Endometrial microvascular endothelial cells (primary cell): ENCODE measurements around the gene FOXK1. TPM values are rescaled to one million over a fixed set of nuclear protein-coding genes. Genes with fewer than 3 reads are reported as not detected.

Experiments used
- in situ Hi-C: cut with HindIII; loops from 2 replicates; pipeline ENCODE4 v1.10.0; 2017; ENCODE audit warnings: low sequenced_read_pairs, low pct_unique_long_range_greater_than_20kb; ENCODE audit errors: inconsistent ontology term
- total RNA-seq: library from RNA; depleted of rRNA; stranded (reverse); fragments of >200 nt; gene quantifications from one replicate; pipeline ENCODE4 v1.2.3, GENCODE V29; 2015; ENCODE audit errors: inconsistent ontology term

The FOXK1 gene
- total RNA-seq, 1 donor from 2014 or later, result 34.0 TPM

DNA sequence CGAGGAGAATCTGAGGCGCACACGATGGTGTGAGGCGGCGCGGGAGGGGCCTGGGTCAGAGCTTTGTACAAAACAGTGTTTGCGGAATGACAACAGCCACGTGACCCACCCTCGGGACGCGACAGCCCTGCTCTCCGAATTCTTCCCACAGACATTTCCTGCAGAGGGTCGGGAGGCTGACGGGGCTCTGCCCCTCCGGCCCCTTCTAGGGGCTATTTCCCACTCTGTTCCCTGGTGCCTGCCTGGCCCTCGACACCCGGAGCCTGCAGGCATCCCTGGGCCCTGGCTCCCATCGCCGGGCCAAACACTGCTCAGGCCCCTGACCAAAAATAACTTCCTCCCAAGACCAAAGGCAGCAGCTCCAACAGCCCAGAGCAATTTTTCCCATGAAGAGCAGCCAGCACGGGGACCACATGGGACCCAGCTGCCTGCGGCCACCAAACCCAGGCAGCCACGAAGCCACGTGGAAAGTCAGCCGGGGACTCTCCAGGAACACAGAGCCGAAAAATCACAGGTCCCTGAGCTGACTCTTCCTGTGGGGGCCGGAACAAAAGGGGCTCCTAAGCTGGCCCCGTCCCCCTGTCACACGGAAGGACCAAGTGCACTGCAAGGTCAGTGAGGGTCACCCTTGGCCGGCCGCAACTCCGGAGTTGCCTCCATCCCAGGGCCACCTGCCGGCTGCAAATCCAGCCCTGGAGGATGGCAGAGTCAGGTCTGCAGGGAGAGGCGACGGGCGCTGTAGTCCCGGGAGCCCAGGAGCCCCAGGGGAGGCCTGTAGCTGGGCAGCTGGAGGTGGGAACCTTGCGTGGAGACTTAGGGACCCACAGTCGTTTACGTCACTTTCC is 137.7 kb downstream of the FOXK1 start:
- in situ Hi-C loops, result no loop called here

DNA sequence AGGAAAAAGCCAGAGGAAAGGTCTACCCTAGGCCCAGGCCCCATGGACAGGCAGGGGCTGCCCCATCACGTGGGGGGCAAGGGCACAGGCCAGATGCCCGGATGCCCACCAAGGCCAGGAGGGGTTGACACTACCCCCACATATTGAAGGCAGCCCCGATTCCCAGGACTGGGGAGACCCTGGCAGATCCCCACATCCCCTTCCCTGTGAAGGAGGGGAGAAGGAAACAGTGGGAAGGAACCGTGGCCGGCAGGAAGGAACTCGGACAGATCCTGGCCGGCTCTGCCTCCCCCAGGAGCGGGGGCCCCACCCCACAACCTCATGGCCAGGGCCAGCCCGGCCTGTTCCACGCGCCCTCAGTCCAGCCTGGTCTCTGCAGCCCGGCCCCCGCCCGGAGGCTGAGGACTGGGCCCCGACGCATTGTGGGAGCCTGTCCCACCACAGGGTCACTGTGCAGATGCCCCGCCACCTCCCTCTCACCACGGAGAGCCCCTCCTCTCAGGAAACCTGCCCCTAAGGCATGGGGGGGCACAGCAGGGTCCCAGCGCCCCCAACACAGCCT is 138.4 kb downstream of the FOXK1 start:
- in situ Hi-C loops, result no loop called here

Other genes starting within 250 kb of the FOXK1 start
- 25.6 TPM for gene AP5Z1, start 93.3 kb downstream of the FOXK1 start, total RNA-seq
- not detected for gene PAPOLB, start 179.7 kb downstream of the FOXK1 start, total RNA-seq
- gene RADIL, start 201.4 kb downstream of the FOXK1 start, total RNA-seq, result not detected